HUES48 (cell line): ENCODE data around the gene TMEM41A.
"Not testable (repeated sequence)": the region's sequence is repeated elsewhere in the genome, so short reads cannot be mapped to it uniquely, and the experiment has no call there.

Experiments
- H3K27ac ChIP-seq: one replicate; pipeline ENCODE4 v1.7.0; 2013; ENCODE audit warnings: low read depth, low read length, inconsistent platforms
- H3K27me3 ChIP-seq: 2 replicates; pipeline ENCODE4 v1.6.1; 2013; ENCODE audit warnings: mild to moderate bottlenecking, low read length; ENCODE audit not compliant: control insufficient read depth, insufficient read depth
- H3K36me3 ChIP-seq: 2 replicates; pipeline ENCODE4 v1.6.1; 2013; ENCODE audit warnings: low read length; ENCODE audit not compliant: control insufficient read depth, insufficient read depth
- H3K4me1 ChIP-seq: 2 replicates; pipeline ENCODE4 v1.6.1; 2013; ENCODE audit warnings: mild to moderate bottlenecking, low read length; ENCODE audit not compliant: control insufficient read depth, insufficient read depth
- H3K4me3 ChIP-seq: 2 replicates; pipeline ENCODE4 v1.5.1; 2013; ENCODE audit warnings: mild to moderate bottlenecking, low read depth, low read length
- H3K9ac ChIP-seq: 2 replicates; pipeline ENCODE4 v1.6.1; 2013; ENCODE audit warnings: mild to moderate bottlenecking, low read depth, low read length, moderate library complexity
- H3K9me3 ChIP-seq: 2 replicates; pipeline ENCODE4 v1.6.1; 2013; ENCODE audit warnings: low read length; ENCODE audit not compliant: control insufficient read depth, insufficient read depth

Gene TMEM41A

DNA sequence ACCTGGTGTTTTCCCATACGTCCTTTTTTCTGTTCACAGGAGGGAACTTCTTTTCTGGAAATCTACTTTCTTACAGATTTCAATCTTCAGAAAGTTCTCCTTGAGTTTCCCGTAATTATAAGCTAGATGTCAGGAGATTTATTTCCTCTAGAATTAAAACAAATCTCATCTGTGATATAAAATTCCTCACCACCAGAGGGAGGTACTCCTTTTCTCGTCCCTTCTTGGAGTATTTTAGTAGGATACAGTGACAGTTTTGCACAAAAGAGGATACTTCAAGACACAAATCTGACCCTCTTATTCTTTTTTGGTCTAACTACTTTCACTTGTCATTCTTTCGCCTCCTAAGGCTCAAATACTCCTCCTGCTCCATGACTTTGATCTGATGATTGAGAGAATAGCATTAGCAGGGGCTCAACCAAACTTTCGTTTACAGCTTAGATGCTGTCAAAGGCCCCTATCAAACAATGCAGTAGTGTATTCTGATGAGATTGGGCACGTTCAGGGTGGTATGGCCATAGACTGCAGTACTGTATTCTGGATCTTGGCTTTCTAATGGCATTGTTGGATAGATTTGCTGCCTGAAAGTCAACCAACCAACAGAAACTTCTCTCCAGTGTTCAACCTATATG is 38.0 kb downstream of the TMEM41A start:
- Histone ChIP-seq H3K4me3 (no peak overlapping the region), H3K36me3 (no peaks in the 10 kb centered on the region)

DNA sequence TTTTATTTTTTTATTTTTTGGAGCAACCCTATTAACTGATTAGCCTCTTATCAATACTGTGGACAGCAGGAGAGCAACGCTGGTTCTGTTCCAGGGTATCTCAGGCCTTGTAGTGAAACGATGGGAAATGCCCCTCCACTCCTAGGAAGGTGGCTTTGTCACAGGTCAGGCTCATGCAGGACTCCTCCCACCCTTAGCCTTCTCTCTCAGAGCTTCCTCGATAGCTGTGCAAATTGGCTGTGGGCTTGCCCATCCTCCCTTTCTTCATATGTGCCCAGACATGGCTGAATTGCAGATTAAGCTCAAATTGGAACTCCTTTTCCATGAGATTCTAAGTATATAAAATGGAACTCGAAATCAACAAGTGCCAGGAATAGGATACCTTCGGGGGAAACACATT is 38.5 kb downstream of the TMEM41A start:
- no peaks in the 10 kb centered on the region for H3K27me3 ChIP-seq
- no peaks in the 10 kb centered on the region for H3K4me1 ChIP-seq
- H3K36me3 ChIP-seq = no peaks in the 10 kb centered on the region
- H3K9ac ChIP-seq = no peak overlapping the region
- H3K4me3 ChIP-seq = no peak overlapping the region
- no peaks in the 10 kb centered on the region for H3K9me3 ChIP-seq
- no peak overlapping the region for H3K27ac ChIP-seq

More for the DNA sequence above, 38.0 kb downstream of the TMEM41A start:
- Histone ChIP-seq H3K27ac (no peak overlapping the region), H3K9ac (no peak overlapping the region), H3K9me3 (no peaks in the 10 kb centered on the region), H3K4me1 (no peaks in the 10 kb centered on the region), H3K27me3 (no peaks in the 10 kb centered on the region)

GRCh38 chr3:185457376-185457775 is 41.5 kb downstream of the TMEM41A start:
- no peaks in the 10 kb centered on the region for H3K36me3 ChIP-seq
- H3K27me3 ChIP-seq = no peaks in the 10 kb centered on the region
- no peak overlapping the region for H3K9ac ChIP-seq
- no peak overlapping the region for H3K4me3 ChIP-seq
- H3K4me1 ChIP-seq = no peaks in the 10 kb centered on the region
- H3K9me3 ChIP-seq = no peaks in the 10 kb centered on the region
- no peak overlapping the region for H3K27ac ChIP-seq

DNA sequence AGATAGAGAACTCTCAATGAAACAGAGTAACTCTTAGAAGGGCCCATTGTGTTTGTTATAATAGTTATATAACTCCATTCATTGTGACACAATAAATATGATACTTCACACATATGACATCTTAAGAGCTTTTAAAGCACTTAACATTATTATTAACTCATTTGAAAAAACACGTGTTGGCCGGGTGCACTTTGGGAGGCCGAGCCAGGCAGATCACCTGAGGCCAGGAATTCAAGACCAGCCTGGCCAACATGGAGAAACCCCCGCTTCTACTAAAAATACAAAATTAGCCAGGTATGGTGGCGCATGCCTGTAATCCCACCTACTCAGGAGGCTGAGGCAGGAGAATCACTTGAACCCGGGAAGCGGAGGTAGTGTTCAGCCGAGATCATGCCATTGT is 47.4 kb downstream of the TMEM41A start:
- H3K27me3 ChIP-seq, H3K27ac ChIP-seq, H3K4me3 ChIP-seq, H3K36me3 ChIP-seq, H3K9me3 ChIP-seq, H3K9ac ChIP-seq, H3K4me1 ChIP-seq: not testable (repeated sequence)

DNA sequence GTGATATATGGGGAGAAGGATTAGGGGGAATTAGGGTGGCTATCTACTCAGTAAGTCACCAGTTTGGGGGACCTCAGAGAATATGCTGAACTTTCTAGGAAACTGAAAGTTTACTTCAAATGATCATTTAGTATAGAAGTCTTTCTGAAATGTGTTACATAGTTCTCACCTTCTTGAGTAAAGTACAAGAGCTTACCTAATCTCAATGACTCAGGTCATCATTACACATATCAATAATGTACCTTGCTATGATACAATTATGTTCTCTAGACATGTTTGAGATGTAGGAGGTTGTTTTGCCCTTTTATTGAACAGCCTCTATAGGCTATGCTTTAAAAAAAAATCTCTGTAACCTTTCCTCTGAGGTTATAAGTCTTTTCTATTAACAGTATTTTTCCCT is 50.7 kb downstream of the TMEM41A start:
- Histone ChIP-seq H3K9me3 (no peaks in the 10 kb centered on the region), H3K4me1 (no peaks in the 10 kb centered on the region), H3K27ac (no peak overlapping the region), H3K27me3 (no peaks in the 10 kb centered on the region), H3K4me3 (no peak overlapping the region), H3K9ac (no peak overlapping the region), H3K36me3 (no peaks in the 10 kb centered on the region)

GRCh38 chr3:185444329-185444728 is 54.5 kb downstream of the TMEM41A start:
- Histone ChIP-seq H3K9ac (no peak overlapping the region), H3K4me1 (no peaks in the 10 kb centered on the region), H3K36me3 (no peaks in the 10 kb centered on the region), H3K9me3 (no peaks in the 10 kb centered on the region), H3K27me3 (no peaks in the 10 kb centered on the region), H3K4me3 (no peak overlapping the region), H3K27ac (no peak overlapping the region)

- H3K9me3 ChIP-seq = no peaks in the 10 kb centered on the region
- H3K9ac ChIP-seq = no peak overlapping the region
- H3K27ac ChIP-seq = no peak overlapping the region
- no peaks in the 10 kb centered on the region for H3K36me3 ChIP-seq
- H3K27me3 ChIP-seq = no peaks in the 10 kb centered on the region
- H3K4me3 ChIP-seq = no peak overlapping the region
- H3K4me1 ChIP-seq = no peaks in the 10 kb centered on the region
Observed at GRCh38 chr3:185442031-185442430, 56.8 kb downstream of the TMEM41A start.

DNA sequence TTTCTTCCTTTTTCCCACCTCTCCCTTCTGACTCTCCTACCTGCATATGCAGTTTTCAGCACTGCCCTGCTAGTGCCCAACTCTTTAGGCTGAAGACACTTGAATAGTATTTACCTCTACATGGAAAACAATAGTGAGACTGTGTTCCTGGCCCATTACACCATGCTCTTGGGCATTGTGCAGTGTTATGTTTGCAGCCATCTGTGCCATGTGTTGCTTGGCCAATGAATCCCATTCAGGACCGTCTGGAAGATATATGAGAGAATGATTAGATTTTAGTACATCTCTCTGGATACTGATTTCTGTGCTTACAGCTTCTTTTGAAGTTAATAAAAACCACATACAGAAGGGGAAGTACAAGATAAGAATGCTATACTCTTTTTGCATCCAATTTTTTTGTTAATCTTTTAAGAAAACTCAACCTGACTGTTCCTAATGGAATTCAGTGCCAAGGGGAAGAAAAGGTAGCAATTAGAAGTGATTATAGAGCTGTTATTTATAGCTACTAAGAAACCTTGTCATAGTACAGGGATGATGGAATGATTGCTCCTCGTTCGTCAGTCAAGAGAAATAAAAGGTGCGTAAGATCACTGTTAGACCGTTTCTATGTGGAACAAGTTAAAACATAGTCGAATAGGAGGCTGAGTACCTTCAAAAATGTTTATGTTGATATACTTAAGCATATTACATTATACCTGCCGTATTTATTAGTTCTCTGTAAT is 58.9 kb downstream of the TMEM41A start:
- no peaks in the 10 kb centered on the region for H3K27me3 ChIP-seq
- H3K4me3 ChIP-seq = no peak overlapping the region
- H3K9me3 ChIP-seq = no peaks in the 10 kb centered on the region
- no peaks in the 10 kb centered on the region for H3K4me1 ChIP-seq
- no peak overlapping the region for H3K9ac ChIP-seq
- no peaks in the 10 kb centered on the region for H3K36me3 ChIP-seq
- H3K27ac ChIP-seq = no peak overlapping the region
